T-helper 2 cell treated with Interferon-gamma antibody and Interleukin-4, amounts not matched to agents 100 ng/mL and 5 ng/mL, for 36 hours (primary cell): ENCODE results near the gene PHEX. TPM values are rescaled to one million over a fixed set of nuclear protein-coding genes. Genes with fewer than 3 reads are reported as not detected.

Experiments
- intact Hi-C: fragments of 100-400 bp; cut with micrococcal nuclease; formaldehyde crosslinking; loops from one replicate; pipeline ENCODE4 v1.15.1; 2023
- total RNA-seq: library from RNA; stranded (reverse); gene quantifications from 2 replicates; pipeline ENCODE4 v1.2.3, GENCODE V29; 2022

The PHEX gene
- total RNA-seq, 1 donor from 2014 or later, result 0.18 TPM

DNA sequence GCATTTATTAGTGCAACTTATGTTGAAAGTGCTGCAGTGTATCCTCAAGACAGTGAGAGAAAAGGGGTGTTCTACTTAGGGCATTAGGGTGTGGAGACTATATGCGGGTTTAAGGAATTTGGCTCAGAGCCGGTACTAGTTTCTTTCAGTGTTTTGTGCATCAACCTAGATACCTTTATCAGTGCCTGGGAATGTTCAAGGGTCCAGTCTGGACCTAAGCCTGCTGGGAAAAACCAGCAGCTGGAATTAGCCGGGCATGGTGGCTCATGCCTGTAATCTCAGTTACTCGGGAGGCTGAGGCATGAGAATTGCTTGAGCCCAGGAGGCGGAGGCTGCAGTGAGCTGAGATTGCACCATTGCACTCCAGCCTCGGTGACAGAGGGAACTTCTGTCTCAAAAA, 7.4 kb downstream of the PHEX start:
- intact Hi-C loops, result no loop called here

DNA sequence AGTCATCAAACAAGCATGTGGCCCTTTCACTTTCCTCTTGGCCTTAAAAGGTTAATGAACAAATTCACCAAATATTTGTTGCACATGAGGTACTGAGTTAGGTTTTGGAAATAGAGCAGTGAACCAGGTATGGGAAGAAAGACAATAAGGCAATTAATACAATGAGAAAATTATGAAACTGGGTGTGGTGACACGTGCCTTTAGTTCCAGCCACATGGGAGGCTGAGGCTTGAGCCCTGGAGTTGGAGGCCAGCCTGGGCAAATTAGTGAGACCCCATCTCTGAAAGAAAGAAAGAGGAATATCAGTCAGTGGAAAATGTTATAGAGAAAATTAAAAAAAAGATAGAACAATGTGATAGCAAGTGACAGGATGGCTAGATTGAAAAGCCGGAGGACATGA, 8.1 kb downstream of the PHEX start:
- intact Hi-C loops, result no loop called here

DNA sequence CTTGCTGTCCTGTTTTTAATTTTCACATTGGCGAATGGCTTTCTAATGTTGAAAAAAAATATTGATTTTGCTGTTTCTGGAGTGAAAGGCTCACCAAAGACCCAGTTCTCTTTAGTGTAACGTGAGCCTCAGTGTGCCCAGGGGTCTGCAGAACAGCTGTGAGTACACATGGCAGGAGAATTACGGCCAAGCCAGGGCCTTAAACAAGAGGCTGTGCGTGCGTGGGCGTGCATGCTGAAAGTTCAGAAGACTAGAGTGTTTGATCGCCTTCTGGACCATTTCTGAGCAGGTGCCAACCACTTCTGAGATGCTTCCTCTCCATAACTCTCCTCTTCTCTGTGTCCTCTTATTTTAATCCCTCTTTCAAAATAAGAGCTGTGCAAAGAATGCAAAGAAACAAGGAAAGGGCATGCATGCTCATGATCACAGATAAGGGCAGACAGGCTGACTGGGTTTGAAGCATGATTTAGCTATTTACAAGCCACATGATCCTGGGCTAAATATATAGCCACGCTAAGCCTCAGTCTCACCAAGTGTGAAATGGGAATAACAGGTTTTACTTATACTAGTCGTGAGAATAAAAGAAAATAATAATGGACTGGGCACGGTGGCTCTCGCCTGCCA, 9.9 kb downstream of the PHEX start:
- intact Hi-C loops, result no loop called here

DNA sequence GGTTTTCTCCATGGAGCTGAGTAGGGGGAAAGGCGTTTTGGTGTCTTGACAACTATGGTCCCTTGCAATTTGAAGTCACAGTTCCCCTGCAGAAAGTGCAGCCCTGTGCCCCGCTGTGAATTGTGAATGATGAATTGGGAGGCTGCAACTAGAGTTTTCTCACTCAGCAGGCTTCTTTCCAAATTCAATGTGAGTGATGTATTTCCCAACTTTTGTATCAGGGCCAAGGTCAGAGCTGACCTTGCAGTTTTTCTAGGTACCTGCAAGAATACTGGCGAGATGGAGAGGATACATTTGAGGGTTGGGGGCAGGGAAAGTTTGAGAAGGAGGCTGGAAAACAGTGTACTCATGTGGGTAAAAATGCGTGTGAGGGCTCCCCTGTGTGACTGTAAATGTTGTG, 11.7 kb downstream of the PHEX start:
- intact Hi-C loops, result no loop called here

DNA sequence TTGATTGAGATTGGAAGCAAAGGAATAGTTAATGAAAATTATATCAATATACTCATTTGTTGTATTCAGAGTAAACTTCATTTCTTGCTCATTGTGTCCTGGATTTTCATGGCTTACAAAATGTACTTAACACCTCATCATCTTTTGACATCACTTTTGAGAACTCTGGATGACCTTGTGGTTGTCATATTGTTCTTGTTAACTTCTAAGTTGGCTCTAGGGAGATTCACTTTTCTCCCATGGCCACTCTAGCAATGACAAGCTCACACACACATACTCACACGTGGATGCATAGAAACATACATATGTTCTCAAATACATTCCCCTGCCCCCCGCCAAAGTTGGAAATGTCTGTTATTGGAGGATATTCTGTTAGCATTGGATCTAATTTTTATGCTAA, 15.3 kb downstream of the PHEX start:
- intact Hi-C loops, result no loop called here

DNA sequence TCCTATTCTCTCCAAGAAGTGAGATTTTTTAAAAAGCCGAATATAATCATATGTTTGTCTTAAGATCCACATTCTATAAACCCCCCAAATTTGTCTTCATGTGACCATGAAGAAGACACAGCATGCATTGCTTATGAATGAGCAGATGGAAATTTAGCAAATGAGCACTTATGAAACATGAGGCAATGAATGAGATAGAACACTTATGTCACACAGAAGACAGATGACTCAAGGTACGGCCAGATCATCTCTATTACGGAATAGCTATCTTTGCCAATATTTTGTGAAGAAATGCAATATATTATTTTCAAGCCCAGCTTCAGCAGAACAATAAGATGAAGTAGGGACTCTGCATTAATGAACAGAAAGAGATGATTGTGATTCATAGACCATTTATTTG, 21.4 kb downstream of the PHEX start:
- intact Hi-C loops, result no loop called here

DNA sequence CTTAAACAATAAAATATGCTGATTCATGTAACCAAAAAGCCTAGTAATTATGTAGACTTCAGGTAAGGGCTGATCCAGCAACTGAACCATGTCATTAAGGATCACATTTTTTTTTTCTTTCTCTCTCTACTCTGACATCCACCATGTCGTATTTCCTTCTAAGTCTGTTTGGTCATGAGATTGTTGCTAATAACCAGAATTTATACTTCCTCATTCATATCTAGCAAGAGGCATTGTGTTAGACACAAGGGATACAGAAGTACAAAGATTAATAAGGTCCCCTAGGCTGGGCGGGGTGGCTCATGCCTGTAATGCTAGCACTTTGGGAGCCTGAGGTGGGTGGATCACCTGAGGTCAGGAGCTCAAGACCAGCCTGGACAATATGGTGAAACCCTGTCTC, 24.1 kb downstream of the PHEX start:
- intact Hi-C loops, result no loop called here

DNA sequence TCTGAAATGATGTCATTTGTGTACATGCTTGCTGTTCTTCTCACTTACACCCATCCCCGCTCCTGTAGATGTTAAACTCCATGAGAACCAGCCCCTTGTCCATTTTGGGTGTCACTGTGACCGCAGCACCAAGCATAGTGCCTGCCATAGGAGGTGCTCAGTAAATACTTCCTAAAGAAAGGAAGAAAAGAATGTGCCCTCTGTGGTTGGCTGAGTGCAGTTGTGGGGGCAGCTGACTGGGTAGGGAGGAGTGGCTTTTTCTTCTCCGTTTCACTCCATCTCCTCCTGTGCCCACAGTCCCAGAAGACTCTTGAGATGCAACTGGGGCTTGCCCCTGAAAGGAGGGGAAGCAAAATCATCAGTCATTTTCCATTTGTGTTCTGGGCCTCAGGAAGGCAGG, 25.5 kb downstream of the PHEX start:
- intact Hi-C loops, result no loop called here

DNA sequence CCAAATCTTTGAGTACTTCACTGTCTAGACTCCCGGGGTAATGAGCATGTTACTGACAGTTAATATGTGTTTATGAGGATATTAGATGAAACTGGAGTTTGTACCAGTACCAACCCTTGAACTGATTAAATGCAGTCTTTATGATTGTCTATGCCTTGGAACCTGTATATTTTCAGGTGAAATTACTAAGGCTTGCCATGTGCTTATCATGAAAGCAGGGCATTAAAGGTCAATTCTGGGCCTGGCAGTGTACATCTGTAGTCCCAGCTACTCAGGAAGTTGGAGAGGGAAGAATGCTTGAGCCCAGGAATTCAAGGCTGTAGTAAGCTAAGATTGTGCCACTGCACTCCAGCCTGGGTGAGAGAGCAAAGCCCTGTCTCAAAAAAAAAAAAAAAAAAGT, 27.6 kb downstream of the PHEX start:
- intact Hi-C loops, result no loop called here

DNA sequence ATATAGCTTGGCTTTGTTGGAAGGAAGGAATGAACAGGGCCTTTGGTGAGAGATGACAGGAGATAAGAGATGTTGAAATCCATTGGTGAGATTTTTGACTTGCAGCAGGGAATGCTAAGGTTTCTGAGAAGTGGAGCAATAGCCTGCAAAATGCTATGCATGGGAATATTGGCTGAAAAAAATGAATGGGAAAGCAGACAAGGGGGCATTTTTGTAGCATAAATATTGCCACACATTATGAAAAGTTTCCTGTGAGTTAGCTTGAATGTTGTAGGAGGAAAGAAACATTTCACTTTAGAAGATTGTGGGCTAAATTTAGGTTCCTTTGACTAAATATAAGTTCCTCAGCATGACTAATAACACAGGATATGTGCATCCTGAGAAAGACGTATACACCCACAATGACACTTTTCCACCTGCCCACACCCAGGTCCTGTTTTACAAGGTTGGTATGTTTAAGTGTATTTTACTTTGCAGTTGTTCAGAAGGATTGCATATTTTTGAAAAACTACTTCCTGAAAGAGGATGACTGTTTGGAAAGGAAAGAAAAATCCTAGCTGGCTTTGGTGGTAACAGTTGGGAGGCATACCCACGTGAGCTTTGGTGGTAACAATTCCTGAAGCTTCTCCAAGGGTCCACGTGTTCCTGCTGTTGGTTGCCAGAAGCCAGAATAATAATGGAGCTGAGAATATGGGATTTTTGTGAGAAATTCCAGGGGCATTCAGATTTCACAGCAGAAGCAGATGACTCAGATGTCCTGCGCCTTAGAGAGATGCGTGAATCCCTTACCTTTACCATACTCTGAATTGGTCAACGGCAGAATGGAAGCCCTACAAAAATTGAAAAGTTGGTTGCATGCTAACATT, 28.5 kb downstream of the PHEX start:
- intact Hi-C loops, result no loop called here

DNA sequence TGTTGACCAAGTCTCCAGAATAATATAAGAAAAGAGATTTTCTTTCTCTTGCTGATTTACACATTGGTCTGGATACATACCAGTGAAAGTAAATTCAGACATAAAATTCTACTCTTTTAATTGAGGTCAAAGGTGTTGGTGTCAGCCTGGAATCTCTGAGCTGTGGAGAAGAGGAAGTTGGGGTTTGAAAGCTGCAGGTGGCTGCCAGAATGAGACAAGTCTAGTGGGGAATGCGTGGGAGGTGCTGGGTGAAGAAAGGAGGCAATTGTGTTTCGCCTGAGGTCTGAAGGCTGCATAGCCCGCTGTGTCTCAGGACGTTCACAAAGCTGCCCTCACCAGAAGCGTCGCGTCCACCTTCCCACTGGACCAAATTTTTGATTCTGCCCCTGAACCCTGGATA, 31.2 kb downstream of the PHEX start:
- intact Hi-C loops, result no loop called here

DNA sequence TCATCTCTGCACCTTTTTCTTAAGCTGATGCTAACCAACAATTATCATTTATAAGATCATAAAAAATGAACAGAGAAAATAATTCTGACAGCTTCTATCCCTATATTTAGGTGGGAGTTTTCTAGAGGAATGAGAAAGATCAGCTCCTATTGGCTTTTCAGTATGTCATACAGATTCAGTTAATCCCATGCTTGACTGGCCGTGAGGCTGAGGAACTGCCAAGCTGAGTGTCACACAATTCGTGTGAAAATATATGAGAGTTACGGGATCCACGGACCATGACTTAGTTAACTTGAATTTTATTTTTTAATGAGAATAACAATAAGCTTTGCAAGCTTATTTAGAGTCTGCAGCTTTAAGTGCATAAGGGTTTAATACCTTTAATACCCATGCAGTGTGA, 37.5 kb downstream of the PHEX start:
- intact Hi-C loops, result no loop called here

DNA sequence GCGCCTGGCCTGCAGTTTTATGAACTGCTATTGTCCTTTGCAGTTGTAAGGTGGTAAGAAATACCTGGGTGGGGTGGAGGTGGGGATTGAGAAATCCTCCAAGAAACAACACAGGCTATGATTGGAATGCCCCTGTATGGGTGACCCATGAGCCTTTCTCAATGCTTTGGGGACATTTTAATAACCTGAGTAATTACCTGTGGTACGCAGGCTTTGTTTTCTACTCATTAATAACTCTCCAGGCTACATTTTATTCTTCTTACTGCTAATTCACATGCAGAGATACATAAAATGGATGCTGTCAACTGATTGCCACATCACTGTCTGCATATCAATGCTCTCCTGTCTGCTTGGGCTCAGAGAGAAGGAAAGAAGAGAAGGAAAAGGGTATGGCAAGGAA, 41.8 kb downstream of the PHEX start:
- intact Hi-C loops, result no loop called here

DNA sequence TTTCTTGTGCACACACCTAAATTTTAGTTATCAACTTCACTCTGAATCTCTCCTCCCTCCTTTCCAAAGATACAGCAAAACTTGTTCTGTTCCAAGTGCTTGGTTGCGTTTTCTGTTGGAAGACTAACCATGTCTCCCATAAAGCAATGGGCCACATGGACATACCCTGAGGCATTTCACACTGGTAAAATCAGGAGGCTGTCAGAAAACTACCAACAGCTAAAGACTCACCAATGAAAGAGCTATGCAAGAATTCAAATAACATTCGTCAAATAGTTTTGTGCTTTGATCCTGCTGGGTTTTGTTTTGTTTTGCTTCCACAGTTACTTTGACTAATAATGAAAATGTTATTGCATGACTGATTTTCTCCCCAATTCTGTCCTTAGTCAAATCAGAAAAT, 46.0 kb downstream of the PHEX start:
- intact Hi-C loops, result no loop called here

DNA sequence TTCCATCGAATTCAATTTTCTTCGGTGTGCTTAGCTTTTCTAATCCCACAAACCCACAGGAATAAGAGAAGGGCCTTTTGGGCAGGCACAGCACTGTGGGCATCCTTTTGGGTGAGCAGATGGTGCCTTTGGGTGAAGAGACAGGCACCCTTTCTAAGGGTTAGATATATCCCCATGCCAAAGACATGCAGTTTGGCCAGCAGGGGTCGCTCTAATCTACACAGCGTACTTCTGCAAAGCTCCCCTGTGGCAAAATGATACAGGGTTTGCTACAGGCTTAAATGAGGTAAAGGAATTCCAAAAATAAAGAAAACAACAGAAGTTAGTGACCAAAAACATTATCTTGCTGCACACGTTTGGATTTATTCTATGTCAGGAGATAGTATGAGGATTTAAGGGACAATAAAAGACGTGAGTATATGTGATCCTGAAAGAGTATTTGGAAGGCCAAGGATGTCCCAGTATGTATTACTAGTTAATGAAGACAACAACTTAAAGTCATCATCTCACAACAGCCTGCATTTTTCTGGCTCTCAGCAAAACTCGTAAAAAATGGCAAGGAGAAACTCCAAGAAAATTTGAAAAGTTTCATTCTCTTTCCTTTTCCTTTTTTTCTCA, 49.5 kb downstream of the PHEX start:
- intact Hi-C loops, result loop anchor here (10.0 kb wide), 1 partner anchor 97 kb away; no protein-coding TSS in a partner anchor

DNA sequence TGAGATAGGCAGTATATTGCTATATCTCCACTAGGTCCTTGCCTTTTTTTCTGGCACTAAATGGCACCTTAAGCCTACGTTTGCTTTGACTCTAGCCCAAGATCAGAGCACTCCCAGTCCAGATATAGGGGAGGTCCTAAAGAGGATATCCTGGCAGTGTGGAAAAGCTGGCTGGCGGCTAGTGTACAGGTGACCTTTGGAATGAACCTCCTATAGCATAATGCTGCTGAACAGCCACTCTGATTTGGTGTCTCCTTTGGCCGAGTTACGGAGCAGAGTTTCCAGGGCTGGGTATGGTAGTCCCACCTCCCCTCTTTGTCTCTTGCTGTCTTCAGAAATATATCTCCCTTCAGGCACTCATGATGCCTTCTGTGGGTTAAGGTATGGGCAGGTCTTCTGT, 53.9 kb downstream of the PHEX start:
- intact Hi-C loops, result loop anchor here (10.0 kb wide), 1 partner anchor 101 kb away; no protein-coding TSS in a partner anchor

DNA sequence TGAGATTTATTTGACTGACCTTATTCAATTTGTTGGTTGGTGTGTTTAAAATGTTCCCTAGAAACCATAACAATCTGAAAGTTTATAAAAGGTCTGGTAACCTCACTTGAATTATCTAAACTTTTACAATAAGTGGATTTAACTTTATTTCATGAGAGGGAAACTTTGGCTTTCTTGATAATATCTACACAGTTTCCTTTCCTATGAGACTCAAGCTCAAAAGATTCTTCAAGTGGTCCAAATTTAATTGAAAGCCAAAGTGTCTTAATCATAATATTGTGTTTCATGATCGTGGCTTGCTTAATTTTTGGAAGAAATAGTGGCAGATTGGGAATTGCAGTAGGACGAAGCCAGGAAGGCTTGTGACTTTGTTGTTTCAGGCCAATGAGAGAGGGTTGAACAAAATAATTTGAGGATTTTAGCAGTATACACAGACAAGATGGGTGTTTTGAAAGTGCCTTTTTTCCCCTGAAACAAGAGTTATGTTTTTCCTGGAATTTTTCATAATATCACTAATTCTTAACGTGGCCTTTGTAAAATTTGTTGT, 55.0 kb downstream of the PHEX start:
- intact Hi-C loops, result loop anchor here (10.0 kb wide), 1 partner anchor 102 kb away; no protein-coding TSS in a partner anchor

DNA sequence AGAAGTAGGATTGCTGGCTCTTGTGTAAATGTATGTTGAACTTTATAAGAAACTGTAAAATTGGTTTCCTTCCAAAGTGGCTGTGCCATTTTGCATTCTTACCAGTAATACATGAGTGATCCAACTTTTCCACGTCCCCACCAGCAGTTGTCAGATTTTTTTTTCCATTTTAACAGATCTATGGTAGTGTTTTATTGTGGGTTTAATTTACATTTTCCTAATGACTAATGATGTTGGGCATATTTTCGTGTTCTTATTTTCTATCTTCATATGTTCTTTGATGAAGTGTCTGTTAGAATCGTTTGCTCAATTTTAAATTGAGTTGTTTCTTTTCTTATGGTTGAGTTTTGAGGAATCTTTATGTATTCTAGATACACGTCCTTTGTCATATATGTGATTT, 56.2 kb downstream of the PHEX start:
- intact Hi-C loops, result loop anchor here (10.0 kb wide), 1 partner anchor 104 kb away; no protein-coding TSS in a partner anchor

DNA sequence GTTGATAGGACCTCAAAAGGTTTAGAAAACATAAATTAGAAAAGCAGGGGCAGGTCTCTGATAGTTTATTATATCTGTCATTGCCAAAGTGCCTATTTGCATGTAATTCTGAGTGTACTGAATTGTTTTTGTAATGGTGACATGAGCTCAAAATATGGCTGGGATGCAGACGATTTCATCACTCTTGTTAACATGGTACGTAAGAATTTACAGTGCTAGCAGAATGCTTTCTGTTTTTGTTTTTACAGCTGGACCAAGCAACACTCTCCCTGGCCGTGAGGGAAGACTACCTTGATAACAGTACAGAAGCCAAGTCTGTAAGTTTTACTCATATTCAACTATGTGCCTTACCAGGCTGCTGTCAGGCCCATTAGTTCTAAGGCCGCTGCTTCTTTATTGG, 58.1 kb downstream of the PHEX start:
- intact Hi-C loops, result loop anchor here (10.0 kb wide), 1 partner anchor 65 kb away; no protein-coding TSS in a partner anchor

DNA sequence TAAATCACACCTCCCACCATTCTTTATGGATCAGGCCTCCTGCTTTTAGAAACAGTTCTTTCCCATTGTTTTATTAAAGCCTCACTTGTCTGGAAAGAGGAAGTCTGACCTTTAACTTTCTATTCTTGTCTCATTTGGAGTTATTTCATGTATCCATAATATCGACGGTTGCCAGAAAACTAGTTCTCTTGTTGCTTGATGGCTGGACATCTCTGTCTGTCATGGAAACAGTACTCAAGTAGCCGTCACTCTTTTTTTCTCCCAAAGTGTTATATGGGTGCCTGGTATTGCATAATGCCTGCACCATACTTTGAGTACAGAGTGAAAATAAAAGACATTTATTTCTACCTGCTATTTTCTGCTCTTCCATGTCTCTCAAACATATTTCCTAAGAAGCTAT, 61.4 kb downstream of the PHEX start:
- intact Hi-C loops, result loop anchor here (10.0 kb wide), 1 partner anchor 61 kb away; no protein-coding TSS in a partner anchor

DNA sequence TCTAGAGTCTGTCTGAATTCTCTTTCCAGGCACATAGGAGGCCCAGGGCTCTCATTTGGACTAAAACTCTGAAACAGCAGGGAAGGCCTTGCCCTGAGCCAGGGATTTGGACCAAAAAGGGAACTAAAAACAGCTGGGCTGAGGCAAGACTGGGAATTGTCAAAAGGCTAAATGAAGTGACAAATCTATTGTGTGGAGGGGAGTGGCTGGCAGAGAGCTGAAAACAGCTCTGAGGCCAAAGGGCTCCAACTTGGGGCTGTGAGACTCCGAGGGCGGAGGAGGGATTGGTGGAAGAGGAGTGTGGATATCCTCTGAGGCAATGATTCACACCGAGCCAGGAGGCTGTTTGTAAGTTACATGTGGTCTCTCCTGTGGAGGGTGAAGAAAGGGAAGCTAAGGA, 63.2 kb downstream of the PHEX start:
- intact Hi-C loops, result loop anchor here (10.0 kb wide), 1 partner anchor 60 kb away; no protein-coding TSS in a partner anchor

DNA sequence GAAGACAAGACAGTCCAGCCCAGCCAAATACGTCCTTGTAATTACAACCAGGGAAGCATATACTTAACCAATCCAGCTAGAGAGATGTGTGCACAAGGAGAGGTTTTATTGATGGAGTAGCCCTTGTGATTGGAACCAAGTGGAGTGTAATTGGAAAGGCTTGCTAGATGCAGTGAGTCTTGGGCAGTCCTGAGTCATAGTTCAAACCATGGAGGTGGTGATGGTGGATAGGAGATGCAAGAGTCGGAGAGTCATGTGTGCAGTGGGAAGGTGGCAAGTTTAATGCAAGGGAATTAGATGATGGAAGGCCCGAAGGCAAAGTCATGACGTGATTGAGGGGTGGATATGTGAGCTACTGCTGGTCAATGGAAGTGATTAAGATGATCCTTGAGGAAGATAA, 63.7 kb downstream of the PHEX start:
- intact Hi-C loops, result loop anchor here (10.0 kb wide), 1 partner anchor 59 kb away; no protein-coding TSS in a partner anchor
